Psoas muscle (tissue), 8 donors: Measurements from ENCODE around the gene CXCL3. TPM values are rescaled to one million over a fixed set of nuclear protein-coding genes. Genes with fewer than 3 reads are reported as not detected.

Experiments
- ATAC-seq, 4 donors: fragments of 200-7000 bp; cut with Tn5 transposase; one replicate each; pipeline ENCODE4 v1.9.1; 2020; ENCODE audit warnings: moderate library complexity in 3 of 4, mild to moderate bottlenecking in 2 of 4
- DNase-seq, 2 donors: peaks; one replicate each; pipeline ENCODE4 v3.0.0-alpha.2; 2020
- H3K27ac ChIP-seq: fragments of 200-600 bp; one replicate; pipeline ENCODE4 v1.8.0; 2022
- H3K27me3 ChIP-seq, 3 donors: fragments of 200-600 bp in 1 of 3; one replicate each; pipeline versions ENCODE4 v1.6.1 to v1.8.0; 2013 to 2022; ENCODE audit warnings: low read length in 2 of 3, mild to moderate bottlenecking in 2 of 3, moderate library complexity in 1 of 3; ENCODE audit not compliant: insufficient read depth in 3 of 3
- H3K36me3 ChIP-seq, 2 donors: fragments of 200-600 bp in 1 of 2; one replicate each; pipeline versions ENCODE4 v1.6.1 to v1.8.0; 2013 to 2022; ENCODE audit warnings: low read depth in 1 of 2, mild to moderate bottlenecking in 1 of 2, moderate library complexity in 1 of 2; ENCODE audit not compliant: insufficient read depth in 1 of 2
- H3K4me1 ChIP-seq: fragments of 200-600 bp; one replicate; pipeline ENCODE4 v1.8.0; 2022
- H3K4me3 ChIP-seq: fragments of 200-600 bp; one replicate; pipeline ENCODE4 v1.8.0; 2022; ENCODE audit warnings: mild to moderate bottlenecking
- H3K9me3 ChIP-seq: fragments of 200-600 bp; one replicate; pipeline ENCODE4 v1.8.0; 2022
- WGBS, 3 donors: extraction: QIAGEN DNeasy Blood & Tissue Kit; methylation state at CpG; one replicate each; pipeline versions ENCODE4 v1.1.6 to v1.1.7; 2013; 5-methylcytosine and 5-hydroxymethylcytosine counted together
- intact Hi-C, 2 donors: fragments of 100-400 bp; cut with DNase I; formaldehyde crosslinking; loops; one replicate each; pipeline versions ENCODE4 v1.11.0 to v1.14.2; 2022
- polyA plus RNA-seq, 3 donors: library from polyadenylated mRNA; stranded (reverse); fragments of 200-250 nt; gene quantifications; one replicate each; pipeline ENCODE4 v1.2.3, GENCODE V29; 2013
- total RNA-seq, 4 donors: library from RNA; stranded (reverse); fragmentation: NEBNext Ultra II Directional in 2 of 4; extraction: Animal tissue kit (Norgen Biotek cat#: 25700) in 2 of 4; gene quantifications; one replicate each; pipeline versions ENCODE4 v1.2.1 to v1.2.4, GENCODE V29; 2021 to 2023
- TF ChIP-seq, protein P1 (sequence below): fragments of 200-600 bp; IDR thresholded peaks from one replicate; pipeline ENCODE4 v1.8.0; 2022; ENCODE audit warnings: antibody characterized with exemption
- donor health status: healthy with polysubstance abuse.
- donor health status: DM: no; HTN: no; CAD: no; lungs with moderate emphysema.
- donor health status: Bipolar disorder and iron deficiency.
- donor health status: healthy.
- donor health status: DM: yes; HTN: yes; CAD: no.
- donor health status: DM: no; HTN: no; CAD: no.
- donor health status: DM: no; HTN: no; CAD: no.
- donor health status: DM: yes; HTN: yes; CAD: no.

Gene CXCL3
- total and polyA plus RNA-seq, 7 donors: 0.40 to 2.4 (median 0.63) TPM

DNA sequence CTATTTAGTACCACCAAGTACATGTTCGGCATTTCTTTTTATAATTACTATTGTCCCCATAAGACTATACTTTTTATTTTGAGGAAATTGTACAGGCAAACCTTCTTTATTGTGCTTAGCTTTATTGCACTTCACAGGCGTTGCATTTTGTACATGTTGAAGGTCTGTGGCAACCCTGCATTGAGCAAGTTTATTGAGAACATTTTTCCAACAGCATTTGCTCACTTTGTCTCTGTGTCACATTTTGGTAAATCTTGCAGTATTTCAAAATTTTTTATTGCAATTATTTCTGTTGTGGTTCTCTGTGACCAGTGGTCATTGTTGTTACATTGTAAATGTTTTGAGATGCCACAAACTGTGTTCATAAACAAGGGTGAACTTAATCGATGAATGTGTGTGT is 29.2 kb downstream of the CXCL3 start:
- no peaks in the 10 kb centered on the region for H3K36me3 ChIP-seq
- TF ChIP-seq, protein P1, sequence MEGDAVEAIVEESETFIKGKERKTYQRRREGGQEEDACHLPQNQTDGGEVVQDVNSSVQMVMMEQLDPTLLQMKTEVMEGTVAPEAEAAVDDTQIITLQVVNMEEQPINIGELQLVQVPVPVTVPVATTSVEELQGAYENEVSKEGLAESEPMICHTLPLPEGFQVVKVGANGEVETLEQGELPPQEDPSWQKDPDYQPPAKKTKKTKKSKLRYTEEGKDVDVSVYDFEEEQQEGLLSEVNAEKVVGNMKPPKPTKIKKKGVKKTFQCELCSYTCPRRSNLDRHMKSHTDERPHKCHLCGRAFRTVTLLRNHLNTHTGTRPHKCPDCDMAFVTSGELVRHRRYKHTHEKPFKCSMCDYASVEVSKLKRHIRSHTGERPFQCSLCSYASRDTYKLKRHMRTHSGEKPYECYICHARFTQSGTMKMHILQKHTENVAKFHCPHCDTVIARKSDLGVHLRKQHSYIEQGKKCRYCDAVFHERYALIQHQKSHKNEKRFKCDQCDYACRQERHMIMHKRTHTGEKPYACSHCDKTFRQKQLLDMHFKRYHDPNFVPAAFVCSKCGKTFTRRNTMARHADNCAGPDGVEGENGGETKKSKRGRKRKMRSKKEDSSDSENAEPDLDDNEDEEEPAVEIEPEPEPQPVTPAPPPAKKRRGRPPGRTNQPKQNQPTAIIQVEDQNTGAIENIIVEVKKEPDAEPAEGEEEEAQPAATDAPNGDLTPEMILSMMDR: no peak
- DNase-seq: no peak
- intact Hi-C loops: no loop called here
- no peaks in the 10 kb centered on the region for H3K4me1 ChIP-seq
- no peaks in the 10 kb centered on the region for H3K9me3 ChIP-seq
- WGBS, 3 donors: 87 to 96% (median 89%) methylated on average over 3 of the region's 3 CpGs
- no peak overlapping the region for H3K27ac ChIP-seq
- no peak for ATAC-seq
- no peaks in the 10 kb centered on the region for H3K27me3 ChIP-seq
- no peak overlapping the region for H3K4me3 ChIP-seq

DNA sequence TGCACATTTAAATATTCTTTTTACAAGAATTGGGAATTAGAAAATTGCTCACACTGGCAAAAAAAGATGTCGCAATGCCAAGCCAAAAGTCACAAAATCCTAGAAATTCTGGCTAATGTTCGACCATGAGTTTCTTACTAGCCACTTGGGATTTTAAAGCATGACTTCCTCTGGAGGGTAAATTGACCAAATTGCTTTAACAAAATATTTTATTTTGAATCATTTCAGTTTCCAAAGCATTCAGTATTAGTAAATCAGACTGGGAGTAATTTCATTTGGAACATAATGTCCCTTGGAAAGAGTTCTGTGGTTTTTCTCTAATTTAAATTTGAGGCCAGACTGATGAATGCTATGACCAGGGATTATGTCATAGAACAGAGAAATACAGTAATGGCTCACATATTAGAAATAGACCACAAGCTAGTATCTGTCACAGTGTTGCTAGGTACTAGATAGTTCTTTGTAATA is 32.4 kb downstream of the CXCL3 start:
- Histone ChIP-seq H3K36me3 (no peaks in the 10 kb centered on the region), H3K27ac (no peak overlapping the region), H3K9me3 (no peaks in the 10 kb centered on the region), H3K27me3 (no peaks in the 10 kb centered on the region), H3K4me1 (no peaks in the 10 kb centered on the region), H3K4me3 (no peak overlapping the region)
- ATAC-seq (no peak), DNase-seq (no peak)
- TF ChIP-seq, protein P1: no peak
- WGBS, 3 donors: 16 to 28% (median 20%) methylated on average over 2 of the region's 2 CpGs
- intact Hi-C loops: no loop called here

DNA sequence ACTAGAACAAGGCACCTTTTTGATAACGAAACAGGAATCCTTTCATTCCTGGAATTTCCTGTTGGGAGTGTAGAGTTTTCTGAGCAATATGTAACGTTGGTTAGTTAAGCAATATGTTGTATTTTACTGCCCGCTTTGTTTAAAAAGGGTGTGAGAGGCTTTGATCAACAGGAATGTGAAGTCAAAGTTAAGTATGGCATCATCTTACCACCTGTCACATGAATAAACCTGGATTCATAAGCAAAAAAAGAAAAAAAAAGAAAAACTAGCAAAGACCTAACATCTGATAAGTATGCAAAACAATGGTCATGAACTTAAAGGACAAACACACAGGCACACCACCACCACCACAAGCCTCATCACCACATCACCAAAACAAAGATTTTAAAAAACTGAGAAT is 33.0 kb downstream of the CXCL3 start:
- Histone ChIP-seq H3K36me3 (no peaks in the 10 kb centered on the region), H3K27me3 (no peaks in the 10 kb centered on the region), H3K4me1 (no peaks in the 10 kb centered on the region), H3K27ac (no peak overlapping the region), H3K9me3 (no peaks in the 10 kb centered on the region), H3K4me3 (no peak overlapping the region)
- WGBS, 3 donors: 42 to 52% (median 43%) methylated on average over 3 of the region's 3 CpGs
- no peak for ATAC-seq
- TF ChIP-seq, protein P1: no peak
- no peak for DNase-seq
- intact Hi-C loops: no loop called here

DNA sequence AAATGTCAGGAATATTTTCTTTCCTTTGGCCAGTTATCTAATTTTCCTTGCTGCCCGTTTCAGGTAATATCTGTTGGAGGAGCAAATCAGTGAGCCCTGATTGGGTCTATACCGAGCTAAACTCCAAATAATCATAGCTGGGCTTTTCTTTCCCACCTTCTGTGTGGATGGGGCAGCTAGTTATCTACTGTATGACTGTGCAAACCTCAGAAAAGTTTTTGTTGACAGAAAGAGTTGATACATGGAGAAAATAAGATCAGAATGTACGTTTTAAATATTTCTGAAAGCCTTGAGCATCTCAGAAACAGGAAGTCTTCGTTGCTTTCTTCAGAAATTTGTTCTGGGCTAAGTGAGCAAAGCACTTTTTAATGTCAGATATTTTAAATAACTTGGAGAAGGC is 33.8 kb downstream of the CXCL3 start:
- no peak for ATAC-seq
- Histone ChIP-seq H3K4me3 (no peak overlapping the region), H3K27me3 (no peaks in the 10 kb centered on the region), H3K4me1 (no peaks in the 10 kb centered on the region), H3K27ac (no peak overlapping the region), H3K9me3 (no peaks in the 10 kb centered on the region), H3K36me3 (no peaks in the 10 kb centered on the region)
- intact Hi-C loops: no loop called here
- WGBS, 3 donors: 66 to 70% (median 69%) methylated on average over 4 of the region's 4 CpGs
- TF ChIP-seq, protein P1: no peak
- DNase-seq: no peak

- WGBS, 3 donors: 84 to 87% (median 85%) methylated on average over 6 of the region's 6 CpGs
- intact Hi-C loops: no loop called here
- Histone ChIP-seq H3K27me3 (peaks cover 0 to 13% (median 2%) of the 10 kb centered on the region in 3 donors), H3K9me3 (no peaks in the 10 kb centered on the region), H3K27ac (no peak overlapping the region), H3K36me3 (no peaks in the 10 kb centered on the region), H3K4me3 (no peak overlapping the region), H3K4me1 (no peaks in the 10 kb centered on the region)
- DNase-seq (no peak), ATAC-seq (no peak)
- TF ChIP-seq, protein P1: no peak
Measured at GRCh38 chr4:74000301-74000700, 38.2 kb downstream of the CXCL3 start.
